Measurements from ENCODE around the gene TSC22D4.
A peak's percentile ranks its signal among the peaks of the same experiment; 100 is the strongest.

The TSC22D4 gene

DNA sequence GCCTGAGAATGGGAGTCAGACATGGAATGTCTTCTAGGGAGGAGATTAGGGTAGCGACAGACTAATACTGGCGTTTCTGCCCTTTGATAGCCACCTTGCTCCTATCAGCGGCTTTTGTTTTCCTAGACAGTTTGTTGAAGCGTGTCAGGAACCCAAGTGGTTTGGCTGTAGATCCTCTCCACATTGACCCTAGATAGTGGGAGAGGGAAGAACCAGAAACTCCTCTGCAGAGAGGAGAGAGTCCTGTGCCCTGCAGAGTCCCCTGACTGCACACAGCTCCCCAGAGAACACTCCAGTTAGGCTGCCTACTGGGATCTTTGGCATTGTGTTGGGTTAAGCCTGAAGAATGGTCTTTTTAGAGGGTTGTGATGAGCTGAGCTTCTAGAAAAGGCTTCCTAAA is 47.0 kb downstream of the TSC22D4 start:
- DNase-seq (ENCODE audit: extremely low spot score), result no peak
- ChIA-PET POLR2A (interaction anchor here (1.6 kb wide), 1 partner anchor 22 kb away, joined by 3 read pairs; no protein-coding TSS in a partner anchor), CTCF (no interaction called here)
- TF ChIP-seq L3MBTL2 (conservative IDR thresholded peaks at IDR 0.05) (no peak), ARNT (IDR thresholded peaks at IDR 0.05) (no peak), ELF4 (IDR thresholded peaks at IDR 0.05) (no peak), FOXK2 (IDR thresholded peaks at IDR 0.05) (no peak), HDGF (IDR thresholded peaks at IDR 0.05; ENCODE audit: borderline replicate concordance) (no peak), NFRKB (IDR thresholded peaks at IDR 0.05) (no peak), SP1 (IDR thresholded peaks at IDR 0.05) (no peak), LEF1 (IDR thresholded peaks at IDR 0.05; ENCODE audit: borderline replicate concordance) (no peak), CTBP1 (IDR thresholded peaks at IDR 0.05; ENCODE audit: borderline replicate concordance) (no peak), SUZ12 (IDR thresholded peaks at IDR 0.05) (no peak)

DNA sequence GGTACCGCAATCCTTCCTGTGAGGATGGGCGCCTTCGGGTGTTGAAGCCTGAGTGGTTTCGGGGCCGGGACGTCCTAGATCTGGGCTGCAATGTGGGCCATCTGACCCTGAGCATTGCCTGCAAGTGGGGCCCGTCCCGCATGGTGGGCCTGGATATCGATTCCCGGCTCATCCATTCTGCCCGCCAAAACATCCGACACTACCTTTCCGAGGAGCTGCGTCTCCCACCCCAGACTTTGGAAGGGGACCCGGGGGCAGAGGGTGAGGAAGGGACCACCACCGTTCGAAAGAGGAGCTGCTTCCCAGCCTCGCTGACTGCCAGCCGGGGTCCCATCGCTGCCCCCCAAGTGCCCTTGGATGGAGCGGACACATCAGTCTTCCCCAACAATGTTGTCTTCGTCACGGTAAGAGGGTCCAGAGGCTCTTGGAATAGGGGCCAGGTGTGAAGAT is 47.7 kb downstream of the TSC22D4 start:
- POLR2A ChIA-PET, result interaction anchor here (3.6 kb wide), 1 partner anchor 19 kb away, joined by 25 read pairs; no protein-coding TSS in a partner anchor
- TF ChIP-seq, protein P1, sequence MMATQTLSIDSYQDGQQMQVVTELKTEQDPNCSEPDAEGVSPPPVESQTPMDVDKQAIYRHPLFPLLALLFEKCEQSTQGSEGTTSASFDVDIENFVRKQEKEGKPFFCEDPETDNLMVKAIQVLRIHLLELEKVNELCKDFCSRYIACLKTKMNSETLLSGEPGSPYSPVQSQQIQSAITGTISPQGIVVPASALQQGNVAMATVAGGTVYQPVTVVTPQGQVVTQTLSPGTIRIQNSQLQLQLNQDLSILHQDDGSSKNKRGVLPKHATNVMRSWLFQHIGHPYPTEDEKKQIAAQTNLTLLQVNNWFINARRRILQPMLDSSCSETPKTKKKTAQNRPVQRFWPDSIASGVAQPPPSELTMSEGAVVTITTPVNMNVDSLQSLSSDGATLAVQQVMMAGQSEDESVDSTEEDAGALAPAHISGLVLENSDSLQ (IDR thresholded peaks at IDR 0.05), result no peak
- DNase-seq (ENCODE audit: extremely low spot score), result no peak
- CTCF ChIA-PET, result no interaction called here

DNA sequence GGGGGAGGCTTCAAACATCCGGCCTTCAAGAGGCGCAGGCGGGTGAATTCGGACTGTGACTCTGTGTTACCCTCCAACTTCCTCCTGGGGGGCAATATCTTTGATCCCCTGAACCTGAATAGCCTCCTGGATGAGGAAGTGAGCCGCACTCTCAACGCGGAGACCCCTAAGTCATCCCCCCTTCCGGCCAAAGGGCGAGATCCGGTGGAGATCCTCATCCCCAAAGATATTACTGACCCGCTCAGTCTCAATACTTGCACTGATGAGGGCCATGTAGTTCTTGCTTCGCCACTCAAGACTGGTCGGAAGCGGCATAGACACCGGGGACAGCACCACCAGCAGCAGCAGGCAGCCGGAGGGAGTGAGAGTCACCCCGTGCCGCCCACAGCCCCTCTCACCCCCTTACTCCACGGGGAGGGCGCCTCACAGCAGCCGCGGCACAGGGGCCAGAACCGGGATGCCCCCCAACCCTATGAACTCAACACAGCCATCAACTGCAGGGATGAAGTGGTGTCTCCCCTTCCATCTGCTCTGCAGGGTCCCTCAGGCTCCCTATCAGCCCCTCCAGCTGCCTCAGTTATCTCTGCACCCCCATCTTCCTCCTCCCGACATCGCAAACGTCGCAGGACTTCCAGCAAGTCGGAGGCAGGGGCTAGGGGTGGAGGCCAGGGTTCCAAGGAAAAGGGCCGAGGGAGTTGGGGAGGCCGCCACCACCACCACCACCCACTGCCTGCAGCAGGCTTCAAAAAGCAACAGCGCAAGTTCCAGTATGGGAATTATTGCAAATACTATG is 48.3 kb downstream of the TSC22D4 start:
- TF ChIP-seq HDGF (IDR thresholded peaks at IDR 0.05; ENCODE audit: borderline replicate concordance) (no peak), L3MBTL2 (conservative IDR thresholded peaks at IDR 0.05) (no peak), FOXA1 (IDR thresholded peaks at IDR 0.05) (no peak), CTBP1 (IDR thresholded peaks at IDR 0.05; ENCODE audit: borderline replicate concordance) (no peak), LEF1 (IDR thresholded peaks at IDR 0.05; ENCODE audit: borderline replicate concordance) (no peak), ELF4 (IDR thresholded peaks at IDR 0.05) (no peak), FOXK2 (IDR thresholded peaks at IDR 0.05) (no peak), BHLHE40 (IDR thresholded peaks at IDR 0.05; ENCODE audit: borderline replicate concordance) (no peak), NFRKB (IDR thresholded peaks at IDR 0.05) (no peak), ZNF384 (IDR thresholded peaks at IDR 0.05) (no peak), SUZ12 (IDR thresholded peaks at IDR 0.05) (no peak), ARNT (IDR thresholded peaks at IDR 0.05) (no peak), SP1 (IDR thresholded peaks at IDR 0.05) (no peak)
- TF ChIP-seq, protein P1 (IDR thresholded peaks at IDR 0.05), result no peak
- POLR2A ChIA-PET, result interaction anchor here (1.0 to 3.6 kb wide), 6 partner anchors 10 to 29 kb away, joined by 3 to 43 read pairs (median 18); no protein-coding TSS in a partner anchor
- DNase-seq (ENCODE audit: extremely low spot score), result no peak
- CTCF ChIA-PET, result no interaction called here

DNA sequence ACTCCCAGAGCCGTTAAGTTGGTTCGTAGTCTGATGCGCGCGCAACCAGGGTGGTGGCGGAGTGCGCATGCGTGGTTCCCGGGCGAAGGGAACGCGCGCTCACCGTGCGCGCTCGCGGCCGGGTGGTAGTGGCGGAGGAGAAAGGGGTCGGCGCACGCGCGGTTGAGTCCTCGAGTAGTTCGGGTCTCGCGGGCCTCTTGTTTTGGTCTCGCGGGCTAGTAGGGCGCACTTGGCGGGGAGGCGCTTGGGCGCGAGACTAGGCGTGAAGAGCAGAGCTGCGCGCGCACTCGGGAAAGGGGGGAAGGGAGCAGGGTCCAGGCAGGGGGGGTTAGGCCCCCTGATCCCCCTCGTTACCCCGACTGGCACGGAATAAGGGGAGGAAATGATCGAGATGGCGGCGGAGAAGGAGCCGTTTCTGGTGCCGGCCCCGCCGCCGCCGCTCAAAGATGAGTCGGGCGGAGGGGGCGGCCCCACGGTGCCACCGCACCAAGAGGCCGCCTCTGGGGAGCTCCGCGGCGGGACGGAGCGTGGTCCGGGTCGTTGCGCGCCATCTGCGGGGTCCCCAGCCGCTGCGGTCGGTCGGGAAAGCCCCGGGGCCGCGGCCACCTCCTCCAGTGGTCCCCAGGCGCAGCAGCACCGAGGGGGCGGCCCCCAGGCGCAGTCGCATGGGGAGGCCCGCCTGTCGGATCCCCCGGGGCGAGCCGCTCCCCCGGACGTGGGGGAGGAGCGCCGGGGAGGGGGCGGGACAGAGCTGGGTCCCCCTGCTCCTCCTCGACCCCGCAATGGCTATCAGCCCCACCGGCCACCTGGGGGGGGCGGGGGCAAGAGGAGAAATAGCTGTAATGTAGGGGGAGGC is 49.1 kb downstream of the TSC22D4 start, which contains the start of gene MEPCE:
TSS of gene MEPCE (plus strand) at position 195 of the 856 bp plus-strand sequence. CDS start at position 383, 188 bp downstream.
- DNase-seq (ENCODE audit: extremely low spot score), result peak; percentile 93
- TF ChIP-seq FOXK2 (IDR thresholded peaks at IDR 0.05) (no peak), HDGF (IDR thresholded peaks at IDR 0.05; ENCODE audit: borderline replicate concordance) (no peak), SP1 (IDR thresholded peaks at IDR 0.05) (no peak), ZNF384 (IDR thresholded peaks at IDR 0.05) (no peak), ELF4 (IDR thresholded peaks at IDR 0.05) (no peak), L3MBTL2 (conservative IDR thresholded peaks at IDR 0.05) (no peak), ARNT (IDR thresholded peaks at IDR 0.05) (no peak), SUZ12 (IDR thresholded peaks at IDR 0.05) (no peak)
- ChIA-PET POLR2A (interaction anchor here (0.6 to 3.6 kb wide), 30 partner anchors 8 to 1860 kb away, joined by 3 to 43 read pairs (median 4); partner anchors contain the start of genes LAMTOR4, TRIM4 and TSC22D4), CTCF (interaction anchor here (0.7 to 1.9 kb wide), 2 partner anchors 13 to 23 kb away, joined by 3 to 8 read pairs; no protein-coding TSS in a partner anchor)

DNA sequence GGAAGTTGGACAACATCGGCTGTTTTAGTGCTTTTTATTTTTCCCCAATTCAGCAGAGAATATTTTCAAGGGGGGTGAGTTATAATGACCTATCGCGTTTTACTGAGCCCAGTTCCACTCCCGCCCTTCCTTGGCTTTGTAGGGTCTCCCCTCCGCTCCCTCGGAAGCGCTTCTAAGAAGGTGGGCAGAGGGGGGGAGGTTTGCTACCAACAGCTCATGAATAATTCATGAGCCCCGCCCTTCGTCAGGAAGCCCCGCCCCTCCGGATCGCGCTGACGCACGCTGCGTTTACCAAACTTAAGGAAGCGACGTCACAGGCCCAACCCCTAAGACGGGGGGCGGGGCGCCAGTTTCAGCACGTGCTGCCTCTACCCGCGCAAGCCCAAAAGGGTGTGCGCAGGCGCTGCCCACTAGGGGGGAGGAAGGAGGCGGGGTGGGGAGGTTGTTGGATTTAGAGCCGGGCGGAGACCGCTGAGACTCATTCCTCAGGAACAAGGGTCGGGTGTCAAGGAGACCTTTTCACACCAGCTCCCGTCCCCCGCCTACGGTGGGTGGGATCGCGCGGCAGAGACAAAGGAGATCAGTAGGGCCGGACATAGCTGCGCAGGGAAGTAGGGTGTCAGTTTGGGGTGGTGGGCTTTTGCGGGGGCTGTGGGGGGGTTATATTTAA is 49.9 kb downstream of the TSC22D4 start:
- ChIA-PET POLR2A (interaction anchor here (0.5 to 3.6 kb wide), 33 partner anchors 7 to 1861 kb away, joined by 3 to 43 read pairs (median 4); partner anchors contain the start of genes LAMTOR4, PPP1R35, SRRT and TRIM4), CTCF (interaction anchor here (0.7 to 1.9 kb wide), 3 partner anchors 14 to 298 kb away, joined by 3 to 8 read pairs (median 3); no protein-coding TSS in a partner anchor)
- peak; percentile 95 for DNase-seq (ENCODE audit: extremely low spot score)
- TF ChIP-seq TARDBP (IDR thresholded peaks at IDR 0.05), result no peak
- peak; percentile 64 for TF ChIP-seq FOXM1 (IDR thresholded peaks at IDR 0.05; ENCODE audit: borderline replicate concordance)
- TF ChIP-seq FOXK2 (IDR thresholded peaks at IDR 0.05), result no peak
- TF ChIP-seq ELF4 (IDR thresholded peaks at IDR 0.05), result peak; percentile 45; the same call in 1 of the 2 replicates
- no peak for TF ChIP-seq CTBP1 (IDR thresholded peaks at IDR 0.05; ENCODE audit: borderline replicate concordance)
- TF ChIP-seq, protein P1 (IDR thresholded peaks at IDR 0.05), result no peak
- no peak for TF ChIP-seq NFRKB (IDR thresholded peaks at IDR 0.05)
- no peak for TF ChIP-seq HDGF (IDR thresholded peaks at IDR 0.05; ENCODE audit: borderline replicate concordance)
- TF ChIP-seq LEF1 (IDR thresholded peaks at IDR 0.05; ENCODE audit: borderline replicate concordance), result no peak
- TF ChIP-seq SP1 (IDR thresholded peaks at IDR 0.05), result no peak
- TF ChIP-seq L3MBTL2 (conservative IDR thresholded peaks at IDR 0.05), result peak; percentile 83
- no peak for TF ChIP-seq ZNF384 (IDR thresholded peaks at IDR 0.05)
- no peak for TF ChIP-seq ARNT (IDR thresholded peaks at IDR 0.05)
- TF ChIP-seq SUZ12 (IDR thresholded peaks at IDR 0.05), result no peak
